VCaP (cell line): Measurements from ENCODE around the gene TMEM130.

Experiments used
- H3K27ac ChIP-seq: fragments of 450-650 bp; 2 replicates; pipeline ENCODE4 v1.5.1; 2017
- TF ChIP-seq, protein P1 (sequence below): fragments of 450-650 bp; conservative IDR thresholded peaks from 2 replicates; pipeline ENCODE4 v1.5.1; 2017; ENCODE audit warnings: mild to moderate bottlenecking, moderate library complexity

Gene TMEM130

DNA sequence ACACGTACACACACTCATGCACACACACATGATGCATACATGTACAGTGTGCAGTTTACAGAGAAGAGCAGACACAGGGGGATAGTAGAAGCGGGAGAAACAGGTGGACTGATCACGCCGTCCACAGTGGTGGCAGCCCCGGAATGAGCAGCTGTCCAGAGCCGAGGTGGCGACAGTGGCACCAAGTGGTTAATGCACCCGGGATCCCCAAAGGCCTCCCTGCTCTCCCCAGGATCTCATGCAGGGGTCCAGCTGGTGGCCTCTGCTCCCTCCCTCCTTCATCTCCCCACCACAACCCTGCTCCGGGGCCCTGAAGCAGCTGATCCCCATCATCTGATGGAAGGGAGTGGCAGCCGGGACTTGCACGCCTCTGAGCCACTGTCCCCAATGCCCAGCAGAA, 29.7 kb downstream of the TMEM130 start:
- TF ChIP-seq, protein P1, sequence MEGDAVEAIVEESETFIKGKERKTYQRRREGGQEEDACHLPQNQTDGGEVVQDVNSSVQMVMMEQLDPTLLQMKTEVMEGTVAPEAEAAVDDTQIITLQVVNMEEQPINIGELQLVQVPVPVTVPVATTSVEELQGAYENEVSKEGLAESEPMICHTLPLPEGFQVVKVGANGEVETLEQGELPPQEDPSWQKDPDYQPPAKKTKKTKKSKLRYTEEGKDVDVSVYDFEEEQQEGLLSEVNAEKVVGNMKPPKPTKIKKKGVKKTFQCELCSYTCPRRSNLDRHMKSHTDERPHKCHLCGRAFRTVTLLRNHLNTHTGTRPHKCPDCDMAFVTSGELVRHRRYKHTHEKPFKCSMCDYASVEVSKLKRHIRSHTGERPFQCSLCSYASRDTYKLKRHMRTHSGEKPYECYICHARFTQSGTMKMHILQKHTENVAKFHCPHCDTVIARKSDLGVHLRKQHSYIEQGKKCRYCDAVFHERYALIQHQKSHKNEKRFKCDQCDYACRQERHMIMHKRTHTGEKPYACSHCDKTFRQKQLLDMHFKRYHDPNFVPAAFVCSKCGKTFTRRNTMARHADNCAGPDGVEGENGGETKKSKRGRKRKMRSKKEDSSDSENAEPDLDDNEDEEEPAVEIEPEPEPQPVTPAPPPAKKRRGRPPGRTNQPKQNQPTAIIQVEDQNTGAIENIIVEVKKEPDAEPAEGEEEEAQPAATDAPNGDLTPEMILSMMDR = no peak
- no peak overlapping the region for H3K27ac ChIP-seq

DNA sequence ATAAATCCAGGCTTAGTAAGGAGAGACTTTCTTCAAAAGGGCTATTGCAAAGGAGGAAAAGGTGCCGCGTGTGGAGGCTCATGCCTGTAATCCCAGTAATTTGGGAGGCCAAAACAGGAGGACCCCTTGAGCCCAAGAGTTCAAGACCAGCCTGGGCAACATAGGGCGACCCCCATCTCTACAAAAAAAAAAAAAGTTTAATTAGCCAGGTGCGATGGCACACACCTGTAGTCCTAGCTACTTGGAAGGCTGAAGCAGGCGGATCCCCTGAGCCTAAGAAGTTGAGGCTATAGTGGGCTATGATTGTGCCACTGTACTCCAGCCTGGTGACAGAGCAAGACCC, 32.2 kb downstream of the TMEM130 start:
- TF ChIP-seq, protein P1 = no peak
- no peak overlapping the region for H3K27ac ChIP-seq

DNA sequence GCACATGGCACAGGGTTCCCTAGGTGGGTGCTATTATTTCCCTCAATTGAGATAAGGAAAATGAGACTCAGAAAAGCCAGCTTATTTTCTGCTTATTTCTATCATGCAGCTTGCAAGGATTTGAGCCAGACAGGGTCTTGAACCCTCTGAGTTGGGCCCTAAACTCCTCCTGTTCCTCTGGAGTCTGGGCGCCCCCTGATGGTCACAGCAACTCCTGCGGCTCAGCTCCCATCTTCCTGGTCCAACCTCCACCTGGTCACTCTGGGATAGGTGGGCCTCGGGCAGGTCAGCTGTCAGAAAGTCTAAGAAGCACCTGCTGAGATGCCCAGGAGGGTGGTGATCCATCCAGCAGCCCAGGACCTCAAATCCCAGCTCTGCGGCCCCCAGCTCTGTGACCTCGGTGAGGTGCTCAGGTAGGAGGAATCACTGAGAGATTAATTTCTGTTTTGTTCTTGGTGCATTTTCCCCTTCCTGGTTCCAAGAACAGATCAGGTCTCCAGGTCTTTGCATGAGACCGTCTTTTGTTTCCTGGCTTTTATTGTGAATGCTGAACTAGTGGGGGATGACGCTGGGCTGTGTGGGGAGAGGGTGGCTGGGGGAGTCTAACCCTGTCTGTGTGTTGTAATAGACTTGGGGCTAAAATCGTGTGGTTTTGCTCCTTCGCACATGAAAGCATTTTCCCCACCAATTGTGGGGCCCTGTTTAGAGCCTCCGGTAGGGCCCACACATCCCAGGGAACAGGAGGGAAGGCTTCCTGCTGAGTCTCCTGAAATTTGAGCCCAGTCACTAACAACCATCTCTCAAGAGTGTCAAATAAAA, 32.8 kb downstream of the TMEM130 start:
- TF ChIP-seq, protein P1 = peak; percentile 84
- no peak overlapping the region for H3K27ac ChIP-seq

DNA sequence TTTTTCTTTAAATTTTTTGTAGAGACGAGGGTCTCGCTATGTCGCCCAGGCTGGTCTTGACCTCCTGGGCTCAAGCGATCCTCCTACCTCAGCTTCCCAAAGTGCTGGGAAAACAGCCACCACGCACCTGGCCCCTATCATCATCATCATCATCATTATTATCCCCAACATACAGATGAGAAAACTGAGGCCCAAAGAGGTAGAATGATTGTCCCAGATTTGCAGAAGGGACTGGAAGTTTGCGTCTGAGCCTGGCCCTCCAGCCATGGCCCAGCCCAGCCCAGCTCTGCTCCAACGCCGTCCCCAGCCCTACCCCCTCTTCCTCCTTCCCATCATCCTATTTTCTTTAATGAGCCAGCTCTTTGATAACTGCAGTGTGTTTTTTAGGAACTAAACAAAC, 34.9 kb downstream of the TMEM130 start:
- no peak overlapping the region for H3K27ac ChIP-seq
- TF ChIP-seq, protein P1 = no peak

DNA sequence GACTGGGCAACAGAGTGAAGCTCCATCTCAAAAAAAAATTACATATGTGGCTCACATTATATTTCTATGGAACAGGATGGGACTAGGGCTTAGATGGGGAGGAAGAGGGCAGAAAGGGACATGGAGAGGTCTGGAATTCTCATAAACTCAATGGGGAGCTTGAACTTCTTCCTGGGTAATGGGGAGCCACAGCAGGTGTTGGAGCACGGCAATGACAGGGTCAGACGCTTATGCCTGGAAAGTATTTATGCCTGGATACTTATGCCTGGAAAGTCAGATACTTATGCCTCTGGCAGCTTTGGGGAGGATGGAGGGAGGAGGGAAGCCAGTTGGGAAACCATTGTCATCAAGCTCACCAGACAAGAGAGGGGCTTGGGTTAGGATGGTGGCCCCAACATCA, 36.8 kb downstream of the TMEM130 start:
- H3K27ac ChIP-seq = no peak overlapping the region
- TF ChIP-seq, protein P1 = no peak

DNA sequence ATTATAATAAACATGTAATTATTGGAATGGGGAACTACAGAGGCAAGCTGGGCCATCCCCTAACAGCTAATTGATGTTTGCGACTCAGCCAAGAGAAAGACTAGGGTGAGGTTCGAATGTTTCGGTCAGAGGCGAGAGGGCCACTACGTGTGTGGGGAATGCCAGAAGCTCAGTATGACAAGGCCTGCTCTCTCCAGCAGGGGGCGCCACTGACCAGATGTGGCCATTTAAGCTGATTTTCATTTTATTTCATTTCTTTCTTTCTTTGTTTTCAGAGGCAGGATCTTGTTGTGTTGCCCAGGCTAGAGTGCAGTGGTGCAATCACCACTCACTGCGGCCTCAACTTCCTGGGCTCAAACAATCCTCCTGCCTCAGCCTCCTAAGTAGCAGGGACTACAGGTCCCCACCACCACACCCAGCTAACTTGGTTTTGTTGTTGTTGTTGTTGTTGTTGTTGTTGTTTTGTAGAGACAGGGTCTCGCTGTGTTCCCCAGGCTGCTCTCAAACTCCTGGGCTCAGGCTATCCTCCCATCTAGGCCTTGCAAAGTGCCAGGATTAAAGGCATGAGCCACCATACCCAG, 38.1 kb downstream of the TMEM130 start:
- TF ChIP-seq, protein P1 = peak; percentile 62
- no peak overlapping the region for H3K27ac ChIP-seq

DNA sequence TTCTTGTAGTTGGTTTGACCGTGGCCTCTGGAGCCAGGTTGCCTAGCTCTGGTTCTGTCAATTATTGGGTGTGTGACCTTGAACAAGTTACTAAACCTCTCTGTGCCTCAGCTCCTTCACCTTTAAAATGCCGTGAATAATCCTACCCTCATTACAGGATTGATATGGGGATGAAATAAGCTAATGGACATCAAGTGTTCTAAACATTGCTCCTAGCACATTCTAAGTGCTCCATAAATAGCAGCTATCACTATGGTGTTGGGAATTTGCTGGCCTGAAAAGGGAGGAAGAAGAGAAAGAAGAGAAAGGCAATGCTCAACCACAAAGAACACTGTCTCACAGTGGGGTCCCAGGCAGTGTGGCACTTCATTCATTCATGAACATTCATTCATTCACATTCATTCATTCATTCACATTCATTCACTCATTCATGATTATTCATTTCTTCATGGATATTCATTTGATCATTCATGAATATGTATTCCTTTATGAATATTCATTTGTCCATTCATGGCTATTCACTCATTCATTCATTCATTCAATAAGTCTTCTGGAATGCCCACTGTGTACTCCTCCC, 38.8 kb downstream of the TMEM130 start:
- H3K27ac ChIP-seq = no peak overlapping the region
- TF ChIP-seq, protein P1 = no peak
